ENCODE data around the gene TBC1D32. TPM values are rescaled to one million over a fixed set of nuclear protein-coding genes. Genes with fewer than 3 reads are reported as not detected.

The TBC1D32 gene
- total RNA-seq, 4 donors from 2014 or later: 14.9 to 27.1 (median 22.4) TPM

DNA sequence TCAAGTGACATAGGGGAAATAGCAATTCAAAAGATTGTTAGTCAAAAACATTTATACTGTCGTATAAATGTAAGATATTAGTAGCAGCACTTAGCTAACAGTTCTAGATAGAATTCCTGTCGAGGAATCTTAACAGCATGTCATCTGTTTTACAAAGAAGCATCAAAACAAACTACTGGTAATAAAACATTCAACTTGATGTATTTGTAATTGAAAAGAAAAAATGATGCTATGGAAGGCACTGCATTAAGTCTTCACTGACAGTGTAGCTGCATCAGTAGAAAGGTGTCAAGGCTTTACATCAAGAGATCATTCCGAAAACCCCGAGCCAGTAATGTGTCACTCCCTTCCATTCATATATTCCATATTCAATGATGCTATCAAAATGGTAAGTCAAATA, 223.5 kb downstream of the TBC1D32 start:
- H3K27ac ChIP-seq: no peak overlapping the region
- no peaks in the 10 kb centered on the region for H3K36me3 ChIP-seq
- DNase-seq: no peak
- WGBS, 2 donors: 95 to 96% methylated on average over 4 of the region's 4 CpGs
- H3K4me1 ChIP-seq: no peaks in the 10 kb centered on the region
- H3K9me3 ChIP-seq: no peaks in the 10 kb centered on the region
- no peak overlapping the region for H3K4me3 ChIP-seq (replicated peaks in 1 of 3)
- TF ChIP-seq POLR2A (IDR thresholded peaks at IDR 0.05) (no peak), CTCF (IDR thresholded peaks at IDR 0.05) (no peak)
- intact Hi-C loops (cut with DNase I): no loop called here
- H3K27me3 ChIP-seq: no peaks in the 10 kb centered on the region

DNA sequence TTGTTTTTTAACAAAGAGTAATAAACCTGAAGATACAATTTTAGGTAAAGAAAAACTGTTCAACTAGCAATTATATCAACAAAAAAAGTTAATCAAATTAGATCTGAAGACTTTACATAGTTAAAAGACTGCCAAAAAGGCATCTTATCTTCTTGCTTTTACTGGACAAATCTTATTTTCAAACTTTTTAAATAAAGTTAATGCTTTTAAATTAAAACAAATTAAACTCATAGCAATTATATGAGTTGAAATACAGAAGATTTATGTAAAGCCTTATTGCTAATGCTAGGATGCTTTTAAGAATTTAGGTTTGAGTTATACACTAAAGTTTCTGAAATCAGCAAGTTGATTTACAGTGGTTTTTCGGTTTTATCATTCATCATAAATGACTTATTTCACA, 227.3 kb downstream of the TBC1D32 start:
- TF ChIP-seq POLR2A (IDR thresholded peaks at IDR 0.05): no peak
- TF ChIP-seq CTCF (IDR thresholded peaks at IDR 0.05): no peak
- H3K27me3 ChIP-seq: no peaks in the 10 kb centered on the region
- H3K9me3 ChIP-seq: no peaks in the 10 kb centered on the region
- intact Hi-C loops (cut with DNase I): no loop called here
- no peaks in the 10 kb centered on the region for H3K36me3 ChIP-seq
- no peaks in the 10 kb centered on the region for H3K4me1 ChIP-seq
- DNase-seq: no peak
- 94 to 95% methylated on average over 1 of the region's 1 CpG for WGBS, 2 donors
- no peak overlapping the region for H3K4me3 ChIP-seq (replicated peaks in 1 of 3)
- no peak overlapping the region for H3K27ac ChIP-seq

DNA sequence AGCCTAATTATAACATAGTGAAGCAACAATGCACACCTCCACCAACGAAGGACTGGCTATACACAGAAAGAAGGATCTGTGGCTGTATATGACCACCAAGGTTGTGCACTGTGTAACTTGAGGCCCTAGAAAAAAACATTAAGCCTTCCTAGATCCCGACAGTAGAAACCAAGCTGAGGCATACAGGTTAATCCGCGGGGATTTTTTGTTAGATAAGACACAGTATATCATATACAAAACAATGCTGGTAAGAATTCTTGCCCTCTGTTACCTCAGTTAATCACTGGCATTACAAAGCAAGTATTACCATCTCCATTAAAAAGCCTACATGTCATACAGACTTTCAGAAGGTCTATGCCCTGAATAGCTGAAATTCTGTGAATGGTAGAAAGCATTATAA, 228.8 kb downstream of the TBC1D32 start:
- Histone ChIP-seq H3K4me1 (no peaks in the 10 kb centered on the region), H3K27me3 (no peaks in the 10 kb centered on the region), H3K9me3 (no peaks in the 10 kb centered on the region), H3K4me3 (replicated peaks in 1 of 3) (no peak overlapping the region), H3K27ac (no peak overlapping the region), H3K36me3 (no peaks in the 10 kb centered on the region)
- intact Hi-C loops (cut with DNase I): no loop called here
- 63 to 81% methylated on average over 4 of the region's 4 CpGs for WGBS, 2 donors
- no peak for DNase-seq
- TF ChIP-seq POLR2A (IDR thresholded peaks at IDR 0.05) (no peak), CTCF (IDR thresholded peaks at IDR 0.05) (no peak)

DNA sequence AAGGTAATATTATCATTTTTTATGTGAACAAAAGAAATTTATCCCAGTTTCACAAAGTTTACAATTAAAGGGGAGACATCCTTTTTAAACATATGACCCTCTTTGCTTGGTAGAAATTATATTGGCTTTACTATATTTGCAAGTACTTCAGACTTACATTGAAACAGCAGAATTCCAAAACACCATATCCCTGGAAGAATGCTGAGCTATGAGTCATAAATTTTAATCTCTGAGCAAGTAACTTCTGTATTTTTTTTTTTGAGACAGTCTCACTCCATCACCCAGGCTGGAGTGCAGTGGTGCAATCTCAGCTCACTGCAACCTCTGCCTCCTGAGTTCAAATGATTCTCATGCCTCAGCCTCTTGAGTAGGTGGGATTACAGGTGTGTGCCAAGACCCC, 240.4 kb downstream of the TBC1D32 start:
- Histone ChIP-seq H3K27ac (no peak overlapping the region), H3K4me3 (replicated peaks in 1 of 3) (no peak overlapping the region), H3K36me3 (no peaks in the 10 kb centered on the region), H3K9me3 (no peaks in the 10 kb centered on the region), H3K4me1 (no peaks in the 10 kb centered on the region), H3K27me3 (no peaks in the 10 kb centered on the region)
- no peak for DNase-seq
- no peak for TF ChIP-seq POLR2A (IDR thresholded peaks at IDR 0.05)
- TF ChIP-seq CTCF (IDR thresholded peaks at IDR 0.05): no peak
- intact Hi-C loops (cut with DNase I): no loop called here

DNA sequence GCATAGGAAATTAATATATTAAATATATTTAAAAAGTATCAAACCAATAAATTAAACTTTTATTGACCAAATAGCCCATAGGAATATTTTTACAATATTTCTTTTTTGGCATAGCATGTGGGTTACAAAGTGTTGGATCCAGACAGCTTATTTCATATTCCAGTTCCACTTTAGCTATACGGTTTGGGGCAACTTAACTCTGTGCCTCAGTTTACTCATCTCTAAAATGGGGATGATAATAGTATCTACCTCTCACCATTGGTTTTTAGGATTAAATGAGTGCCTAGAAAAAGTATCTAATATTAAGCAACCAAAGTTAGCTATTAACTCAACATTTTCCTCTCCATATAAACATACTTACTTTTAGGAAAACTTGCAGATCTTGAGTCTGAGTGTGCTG, 243.8 kb downstream of the TBC1D32 start:
- Histone ChIP-seq H3K27ac (no peak overlapping the region), H3K4me1 (no peaks in the 10 kb centered on the region), H3K4me3 (replicated peaks in 1 of 3) (no peak overlapping the region), H3K36me3 (no peaks in the 10 kb centered on the region), H3K9me3 (no peaks in the 10 kb centered on the region), H3K27me3 (no peaks in the 10 kb centered on the region)
- no peak for TF ChIP-seq CTCF (IDR thresholded peaks at IDR 0.05)
- no peak for TF ChIP-seq POLR2A (IDR thresholded peaks at IDR 0.05)
- WGBS, 2 donors: 86 to 98% methylated on average over 1 of the region's 1 CpG
- DNase-seq: no peak
- intact Hi-C loops (cut with DNase I): no loop called here
